ENCODE results near the gene SLC25A42.

GRCh38 chr19:19056636-19057275, 7.0 kb upstream of the SLC25A42 start:
- TF ChIP-seq POLR2A (IDR thresholded peaks at IDR 0.05) (no peak), CTCF (IDR thresholded peaks at IDR 0.05) (no peak)
